Measurements from ENCODE around the gene MCM10.

- TF ChIP-seq CTCF (conservative IDR thresholded peaks at IDR 0.05) (no peak), EZH2 (IDR thresholded peaks at IDR 0.05; ENCODE audit: low read depth) (no peak)
Observed at GRCh38 chr10:13167568-13167967, 6.2 kb downstream of the MCM10 start.
